ENCODE results near the gene C17orf58. TPM values are rescaled to one million over a fixed set of nuclear protein-coding genes. Genes with fewer than 3 reads are reported as not detected.

Gene C17orf58
- total and polyA plus RNA-seq, 2 of the 8 experiments (the other 6 are each of a cell fraction or from before 2014, with no cell fraction given): 22.6 to 24.1 TPM

- WGBS, 2 experiments (ENCODE audit: extremely low coverage in 1 of 2, insufficient coverage in 1 of 2, insufficient read length in 1 of 2, insufficient replicate concordance in 2 of 2, low coverage in 1 of 2, low lambda C conversion rate in 2 of 2, missing lambda C conversion rate in 1 of 2): 95% methylated on average over 5 of the region's 5 CpGs; no CpG with 5 or more reads in 1 of the 2 experiments
- Histone ChIP-seq H3K79me2 (ENCODE audit: control insufficient read depth in 1 of 2, insufficient read depth in 2 of 2, low read length in 2 of 2) (no peaks in the 10 kb centered on the region), H3K79me1 (ENCODE audit: low read depth, low read length) (peaks cover 2% of the 10 kb centered on the region; the same call in 1 of the 2 replicates), H3K23ac (ENCODE audit: insufficient read length) (no peak overlapping the region), H3K27ac (ENCODE audit: low read depth, low read length) (no peak overlapping the region), H2AFZ (ENCODE audit: low read length) (no peak overlapping the region), H3K14ac (ENCODE audit: insufficient read length) (no peak overlapping the region), H2BK12ac (ENCODE audit: low read depth, low read length) (no peak overlapping the region), H4K8ac (ENCODE audit: extremely low read depth, insufficient read depth, low read length) (peak overlapping the region; percentile 9; the same call in 1 of the 2 replicates), H2AK5ac (ENCODE audit: low read depth, low read length) (no peak overlapping the region), H3K27me3 (replicated peaks in 1 of 4; ENCODE audit: control insufficient read depth in 3 of 4, extremely low read depth in 1 of 4, insufficient read depth in 3 of 4, low read length in 3 of 4) (no peaks in the 10 kb centered on the region), H2BK120ac (replicated peaks; ENCODE audit: low read depth, low read length) (no peak overlapping the region), H3K4me3 (ENCODE audit: extremely low read depth in 1 of 4, insufficient read depth in 2 of 4, low read depth in 3 of 4, low read length in 4 of 4) (no peak overlapping the region), H3K4ac (replicated peaks; ENCODE audit: insufficient read length, low read depth, low read length) (no peak overlapping the region), H3K56ac (replicated peaks; ENCODE audit: insufficient read length, low read depth, low read length) (no peak overlapping the region), H2BK5ac (ENCODE audit: low read depth, low read length) (no peak overlapping the region), H4K91ac (replicated peaks; ENCODE audit: insufficient read length, low read length) (no peak overlapping the region), H2BK15ac (ENCODE audit: low read length) (no peak overlapping the region), H3K9me3 (ENCODE audit: insufficient read depth in 2 of 2, low read depth in 1 of 2, low read length in 1 of 2) (no peaks in the 10 kb centered on the region), H3K23me2 (ENCODE audit: low read depth, low read length) (no peaks in the 10 kb centered on the region), H3K9ac (replicated peaks in 1 of 4; ENCODE audit: extremely low read depth in 1 of 4, low read depth in 3 of 4, low read length in 3 of 4) (no peak overlapping the region), H4K5ac (ENCODE audit: insufficient read length, low read depth, low read length) (no peak overlapping the region), H4K20me1 (replicated peaks in 1 of 2; ENCODE audit: control insufficient read depth in 1 of 2, insufficient read depth in 2 of 2, low read length in 2 of 2) (peaks cover 0 to 5% of the 10 kb centered on the region in 2 experiments), H2BK20ac (ENCODE audit: low read length) (no peak overlapping the region), H3K36me3 (ENCODE audit: control insufficient read depth in 2 of 4, insufficient read depth in 4 of 4, low read length in 3 of 4) (peaks cover 53 to 94% (median 81%) of the 10 kb centered on the region in 4 experiments), H3K4me2 (ENCODE audit: insufficient read depth in 1 of 2, low read depth in 2 of 2, low read length in 2 of 2) (no peak overlapping the region), H3K18ac (ENCODE audit: extremely low read depth, low read length) (no peak overlapping the region), H3K4me1 (replicated peaks in 1 of 4; ENCODE audit: control insufficient read depth in 3 of 4, insufficient read depth in 4 of 4, low read length in 3 of 4) (no peaks in the 10 kb centered on the region)
- DNase-seq (ENCODE audit: low read depth in 1 of 2, low spot score in 2 of 2) (no peak), FAIRE-seq (no peak)
- TF ChIP-seq CTCF (IDR thresholded peaks at IDR 0.05; ENCODE audit: control extremely low read depth in 1 of 3, insufficient read depth in 1 of 3, low read depth in 1 of 3, low read length in 3 of 3) (no peak), TAF7 (optimal IDR thresholded peaks at IDR 0.05; ENCODE audit: borderline replicate concordance, low read depth, low read length) (no peak), PHF8 (conservative IDR thresholded peaks at IDR 0.05; ENCODE audit: low read depth, low read length) (no peak), MAX (IDR thresholded peaks at IDR 0.05) (no peak)
- POLR2A ChIA-PET (ENCODE audit: partially characterized antibody): interaction anchor here (1.8 kb wide), 1 partner anchor 12 kb away, joined by 4 read pairs; no protein-coding TSS in a partner anchor
- CTCF ChIA-PET (ENCODE audit: partially characterized antibody): interaction anchor here (0.6 to 4.0 kb wide), 5 partner anchors 9 to 586 kb away, joined by 3 to 26 read pairs (median 4); no protein-coding TSS in a partner anchor
Measured at GRCh38 chr17:67944035-67944434, 52.2 kb downstream of the C17orf58 start.

Data from H1 (cell line).